ENCODE measurements around the gene MRPL10. TPM values are rescaled to one million over a fixed set of nuclear protein-coding genes. Genes with fewer than 3 reads are reported as not detected.

MRPL10 gene
- total RNA-seq, 1 experiment from 2014 or later = 112 TPM

DNA sequence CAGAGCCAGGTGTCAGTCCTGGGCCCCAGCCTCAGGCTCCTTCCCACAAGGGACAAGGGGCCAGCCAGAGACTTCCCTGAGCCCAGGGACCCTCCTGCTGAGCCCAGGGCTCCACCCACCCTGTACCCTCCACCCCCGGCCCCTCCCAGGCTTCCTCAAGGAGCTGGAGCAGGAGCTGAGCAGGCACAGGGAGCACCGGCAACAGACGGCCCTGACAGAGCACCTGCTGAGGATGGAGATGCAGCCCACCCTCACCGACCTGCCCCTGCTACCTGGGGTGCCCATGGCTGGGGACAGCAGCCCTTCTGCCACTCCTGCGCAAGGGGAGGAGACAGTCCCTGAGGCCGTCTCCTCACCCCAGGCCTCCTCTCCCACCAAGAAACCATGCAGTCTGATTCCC lies 5.3 kb upstream of the MRPL10 start:
- no peak for TF ChIP-seq CBX3 (IDR thresholded peaks at IDR 0.05; ENCODE audit: low read depth)
- TF ChIP-seq EZH2phosphoT487 (IDR thresholded peaks at IDR 0.05; ENCODE audit: borderline replicate concordance) = no peak
- no peak for TF ChIP-seq ZNF274 (IDR thresholded peaks at IDR 0.05; ENCODE audit: low read depth, low read length)
- no peak for TF ChIP-seq SIN3A (IDR thresholded peaks at IDR 0.05; ENCODE audit: low read depth)
- no peak for TF ChIP-seq YY1 (IDR thresholded peaks at IDR 0.05; ENCODE audit: extremely low read depth, insufficient replicate concordance, low read depth, low read length)
- no peak for TF ChIP-seq POLR2AphosphoS5 (IDR thresholded peaks at IDR 0.05; ENCODE audit: low read depth, low read length)
- TF ChIP-seq, protein P1, sequence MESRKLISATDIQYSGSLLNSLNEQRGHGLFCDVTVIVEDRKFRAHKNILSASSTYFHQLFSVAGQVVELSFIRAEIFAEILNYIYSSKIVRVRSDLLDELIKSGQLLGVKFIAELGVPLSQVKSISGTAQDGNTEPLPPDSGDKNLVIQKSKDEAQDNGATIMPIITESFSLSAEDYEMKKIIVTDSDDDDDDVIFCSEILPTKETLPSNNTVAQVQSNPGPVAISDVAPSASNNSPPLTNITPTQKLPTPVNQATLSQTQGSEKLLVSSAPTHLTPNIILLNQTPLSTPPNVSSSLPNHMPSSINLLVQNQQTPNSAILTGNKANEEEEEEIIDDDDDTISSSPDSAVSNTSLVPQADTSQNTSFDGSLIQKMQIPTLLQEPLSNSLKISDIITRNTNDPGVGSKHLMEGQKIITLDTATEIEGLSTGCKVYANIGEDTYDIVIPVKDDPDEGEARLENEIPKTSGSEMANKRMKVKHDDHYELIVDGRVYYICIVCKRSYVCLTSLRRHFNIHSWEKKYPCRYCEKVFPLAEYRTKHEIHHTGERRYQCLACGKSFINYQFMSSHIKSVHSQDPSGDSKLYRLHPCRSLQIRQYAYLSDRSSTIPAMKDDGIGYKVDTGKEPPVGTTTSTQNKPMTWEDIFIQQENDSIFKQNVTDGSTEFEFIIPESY (IDR thresholded peaks at IDR 0.05; ENCODE audit: extremely low read depth, insufficient replicate concordance, low read length) = no peak
- TF ChIP-seq ELF1 (IDR thresholded peaks at IDR 0.05; ENCODE audit: borderline replicate concordance, low read depth) = no peak
- TF ChIP-seq POLR2A (IDR thresholded peaks at IDR 0.05; ENCODE audit: borderline replicate concordance, extremely low read depth, insufficient read depth, insufficient read length) = no peak
- TF ChIP-seq, protein P2, sequence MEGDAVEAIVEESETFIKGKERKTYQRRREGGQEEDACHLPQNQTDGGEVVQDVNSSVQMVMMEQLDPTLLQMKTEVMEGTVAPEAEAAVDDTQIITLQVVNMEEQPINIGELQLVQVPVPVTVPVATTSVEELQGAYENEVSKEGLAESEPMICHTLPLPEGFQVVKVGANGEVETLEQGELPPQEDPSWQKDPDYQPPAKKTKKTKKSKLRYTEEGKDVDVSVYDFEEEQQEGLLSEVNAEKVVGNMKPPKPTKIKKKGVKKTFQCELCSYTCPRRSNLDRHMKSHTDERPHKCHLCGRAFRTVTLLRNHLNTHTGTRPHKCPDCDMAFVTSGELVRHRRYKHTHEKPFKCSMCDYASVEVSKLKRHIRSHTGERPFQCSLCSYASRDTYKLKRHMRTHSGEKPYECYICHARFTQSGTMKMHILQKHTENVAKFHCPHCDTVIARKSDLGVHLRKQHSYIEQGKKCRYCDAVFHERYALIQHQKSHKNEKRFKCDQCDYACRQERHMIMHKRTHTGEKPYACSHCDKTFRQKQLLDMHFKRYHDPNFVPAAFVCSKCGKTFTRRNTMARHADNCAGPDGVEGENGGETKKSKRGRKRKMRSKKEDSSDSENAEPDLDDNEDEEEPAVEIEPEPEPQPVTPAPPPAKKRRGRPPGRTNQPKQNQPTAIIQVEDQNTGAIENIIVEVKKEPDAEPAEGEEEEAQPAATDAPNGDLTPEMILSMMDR (IDR thresholded peaks at IDR 0.05 in 2 of 3, conservative IDR thresholded peaks at IDR 0.05 in 1 of 3; ENCODE audit: borderline replicate concordance in 1 of 3, insufficient read depth in 1 of 3, low read depth in 2 of 3, low read length in 2 of 3) = no peak
- TF ChIP-seq SRF (IDR thresholded peaks at IDR 0.05; ENCODE audit: low read depth) = no peak
- TF ChIP-seq EGR1 (IDR thresholded peaks at IDR 0.05; ENCODE audit: low read depth) = no peak
- TF ChIP-seq, protein P3, sequence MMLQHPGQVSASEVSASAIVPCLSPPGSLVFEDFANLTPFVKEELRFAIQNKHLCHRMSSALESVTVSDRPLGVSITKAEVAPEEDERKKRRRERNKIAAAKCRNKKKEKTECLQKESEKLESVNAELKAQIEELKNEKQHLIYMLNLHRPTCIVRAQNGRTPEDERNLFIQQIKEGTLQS (IDR thresholded peaks at IDR 0.05) = no peak
- no peak for TF ChIP-seq TCF7L2 (IDR thresholded peaks at IDR 0.05; ENCODE audit: borderline replicate concordance, extremely low read depth, insufficient read depth, insufficient read length)
- no peak for TF ChIP-seq FOSL1 (IDR thresholded peaks at IDR 0.05; ENCODE audit: low read depth)
- TF ChIP-seq JUND (IDR thresholded peaks at IDR 0.05) = no peak
- TF ChIP-seq EZH2 (IDR thresholded peaks at IDR 0.05) = no peak
- no peak for TF ChIP-seq SP1 (IDR thresholded peaks at IDR 0.05; ENCODE audit: low read depth)
- Histone ChIP-seq H3K9me3 (ENCODE audit: control insufficient read depth in 1 of 2, insufficient read depth in 1 of 2, low read depth in 1 of 2, low read length in 2 of 2) (no peaks in the 10 kb centered on the region), H3K9me2 (ENCODE audit: insufficient read depth) (no peaks in the 10 kb centered on the region), H3K27ac (ENCODE audit: low read depth, low read length) (no peak overlapping the region), H3K79me2 (ENCODE audit: insufficient read depth, low read length) (peaks cover 6% of the 10 kb centered on the region; the same call in 1 of the 2 replicates), H3K4me2 (ENCODE audit: low read length) (no peak overlapping the region), H3K4me3 (replicated peaks in 1 of 2; ENCODE audit: low read depth in 1 of 2, low read length in 2 of 2) (no peak overlapping the region), H3K4me1 (ENCODE audit: control insufficient read depth in 1 of 2, insufficient read depth in 2 of 2, low read length in 2 of 2) (peaks cover 14 to 23% of the 10 kb centered on the region in 2 experiments), H3K9ac (ENCODE audit: low read length) (no peak overlapping the region), H2AFZ (ENCODE audit: low read depth, low read length, poor library complexity, severe bottlenecking) (no peak overlapping the region), H3K36me3 (ENCODE audit: control insufficient read depth in 1 of 2, insufficient read depth in 2 of 2, low read length in 2 of 2) (peaks cover 0 to 12% of the 10 kb centered on the region in 2 experiments; a peak in 1 of 4 replicates), H3K27me3 (ENCODE audit: insufficient read depth, low read length) (no peaks in the 10 kb centered on the region), H4K20me1 (ENCODE audit: insufficient read depth) (no peaks in the 10 kb centered on the region)
- intact Hi-C loops (cut with micrococcal nuclease) = no loop called here
- CTCF ChIA-PET = interaction anchor here (1.6 kb wide), 1 partner anchor 53 kb away, joined by 4 read pairs; no protein-coding TSS in a partner anchor
- BruUV-seq (replicated peaks) = no TSS peak
- POLR2A ChIA-PET = no interaction called here
- ATAC-seq (no peak), DNase-seq (ENCODE audit: low read depth, low spot score) (no peak)
- RAD21 ChIA-PET (ENCODE audit: low non-redundant PET in 1 of 2, low total read pairs in 2 of 2, uncharacterized antibody in 2 of 2, unreplicated experiment in 2 of 2) = no interaction called here

Measured in HCT116 (cell line).